SKM-1 (cell line): ENCODE measurements around the gene FBXO33.

Experiments used
- DNase-seq: peaks from one replicate; lab custom pipeline; 2025; ENCODE audit not compliant: unreplicated experiment; lab: John Stamatoyannopoulos, UW

Gene FBXO33, protein sequence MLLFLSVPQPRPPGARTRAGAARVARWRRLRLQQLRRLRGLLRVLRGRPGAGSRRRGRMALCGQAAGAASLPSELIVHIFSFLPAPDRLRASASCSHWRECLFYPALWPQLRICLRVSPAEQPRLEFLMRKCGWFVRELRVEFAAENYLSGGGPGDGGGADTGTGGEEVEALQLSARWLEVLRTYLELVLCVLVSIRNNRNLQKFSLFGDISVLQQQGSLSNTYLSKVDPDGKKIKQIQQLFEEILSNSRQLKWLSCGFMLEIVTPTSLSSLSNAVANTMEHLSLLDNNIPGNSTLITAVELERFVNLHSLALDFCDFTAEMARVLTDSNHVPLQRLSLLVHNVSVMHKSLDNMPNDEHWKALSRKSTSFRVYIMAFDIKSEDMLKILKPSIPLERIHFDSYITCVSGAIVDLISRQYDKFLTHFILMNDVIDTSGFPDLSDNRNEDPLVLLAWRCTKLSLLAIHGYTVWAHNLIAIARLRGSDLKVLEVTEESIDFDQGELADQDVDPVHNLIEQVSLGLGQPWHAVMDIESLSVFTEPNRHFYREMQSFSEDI

GRCh38 chr14:39432179-39432618, at the start of gene FBXO33:
Gene FBXO33, minus strand, starts transcription at chr14:39432433. Its CDS starts 271 bp downstream, at chr14:39432162.
- DNase-seq, result peak; percentile 70

- DNase-seq, result no peak
Measured at GRCh38 chr14:39474416-39474911, 42.2 kb upstream of the FBXO33 start.

- no peak for DNase-seq
Measured at GRCh38 chr14:39472078-39472477, 39.8 kb upstream of the FBXO33 start.

DNA sequence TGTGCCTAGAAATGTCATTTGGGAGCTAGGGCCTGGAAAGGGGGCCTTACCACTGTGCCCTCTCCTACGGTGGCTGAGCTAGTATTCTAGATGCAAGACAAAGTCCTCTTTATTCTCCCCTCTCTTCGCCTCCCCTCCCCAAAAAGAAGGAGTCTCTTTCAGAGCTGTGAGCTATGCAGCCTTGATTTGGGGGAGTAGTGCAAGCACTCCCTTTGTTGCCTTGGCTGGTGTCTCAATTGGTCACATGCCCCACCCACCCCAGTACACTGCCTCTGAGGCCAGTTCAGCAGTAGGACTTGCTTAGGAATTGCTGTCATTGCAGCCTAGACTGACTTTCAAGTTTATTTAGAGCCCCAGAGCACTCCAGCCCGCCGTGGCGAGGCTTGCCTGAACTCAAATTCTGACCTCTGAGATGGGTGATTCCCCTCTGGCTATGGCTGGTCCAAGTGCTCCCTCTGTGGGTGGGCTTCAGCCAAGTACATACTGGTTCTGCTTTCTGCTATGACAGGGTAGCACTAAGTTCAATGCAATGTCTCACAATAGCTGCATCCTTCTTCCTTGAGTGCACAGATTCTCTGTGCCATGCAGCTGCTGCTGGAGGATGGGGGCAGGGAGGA, 37.0 kb upstream of the FBXO33 start:
- DNase-seq, result no peak

DNA sequence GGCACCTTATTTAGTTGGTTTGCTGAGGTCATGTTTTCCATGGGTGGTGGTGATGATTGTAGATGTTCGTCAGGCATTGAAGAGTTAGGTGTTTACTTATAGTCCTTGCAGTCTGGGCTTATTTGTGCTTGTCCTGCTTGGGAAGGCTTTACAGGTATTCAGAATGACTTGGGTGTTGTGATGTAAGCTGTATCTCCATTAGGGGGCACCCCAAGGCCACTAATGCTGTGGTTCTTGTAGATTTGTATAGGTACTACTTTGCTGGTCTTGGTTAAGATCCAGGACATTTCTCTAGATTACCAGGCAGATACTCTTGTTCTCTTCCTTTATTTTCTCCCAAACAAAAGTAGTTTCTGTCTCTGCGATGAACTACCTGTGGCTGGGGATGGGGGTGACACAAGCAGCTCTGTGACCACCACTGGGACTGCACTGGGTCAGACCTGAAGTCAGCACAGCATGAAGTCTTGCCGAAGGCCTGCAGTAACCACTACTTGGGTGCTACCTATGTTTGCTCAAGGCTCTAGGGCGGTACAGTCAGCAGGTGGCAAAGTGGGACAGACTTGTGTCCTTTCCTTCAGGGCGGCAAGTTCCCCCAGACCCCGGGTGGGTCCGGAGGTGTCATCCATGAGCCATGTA, 35.8 kb upstream of the FBXO33 start:
- DNase-seq, result no peak

- no peak for DNase-seq
Measured at GRCh38 chr14:39459795-39460478, 27.7 kb upstream of the FBXO33 start.

GRCh38 chr14:39456702-39457250, 24.5 kb upstream of the FBXO33 start:
- DNase-seq, result no peak

GRCh38 chr14:39454906-39455539, 22.8 kb upstream of the FBXO33 start:
- no peak for DNase-seq

DNA sequence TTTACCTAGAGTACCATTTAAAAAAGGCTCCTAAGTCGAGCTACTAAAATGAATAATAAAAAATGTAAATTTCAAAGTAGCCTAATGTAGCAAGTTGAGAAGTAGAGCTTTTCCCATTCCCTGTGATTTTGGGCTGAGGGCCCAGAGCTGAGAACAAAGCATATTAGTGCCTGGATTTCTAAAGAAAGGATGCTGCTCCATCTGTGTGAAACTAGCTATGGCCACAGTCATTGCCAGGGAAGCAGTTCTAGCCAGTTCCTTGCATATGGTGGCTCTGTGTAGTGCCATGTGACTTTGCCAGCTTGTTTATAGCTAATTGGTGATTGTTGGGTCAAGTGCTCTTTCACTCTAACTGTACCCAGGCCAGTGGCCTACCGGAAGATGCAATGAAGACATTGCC, 20.4 kb upstream of the FBXO33 start:
- DNase-seq, result no peak

GRCh38 chr14:39451811-39452210, 19.6 kb upstream of the FBXO33 start:
- DNase-seq, result no peak

DNA sequence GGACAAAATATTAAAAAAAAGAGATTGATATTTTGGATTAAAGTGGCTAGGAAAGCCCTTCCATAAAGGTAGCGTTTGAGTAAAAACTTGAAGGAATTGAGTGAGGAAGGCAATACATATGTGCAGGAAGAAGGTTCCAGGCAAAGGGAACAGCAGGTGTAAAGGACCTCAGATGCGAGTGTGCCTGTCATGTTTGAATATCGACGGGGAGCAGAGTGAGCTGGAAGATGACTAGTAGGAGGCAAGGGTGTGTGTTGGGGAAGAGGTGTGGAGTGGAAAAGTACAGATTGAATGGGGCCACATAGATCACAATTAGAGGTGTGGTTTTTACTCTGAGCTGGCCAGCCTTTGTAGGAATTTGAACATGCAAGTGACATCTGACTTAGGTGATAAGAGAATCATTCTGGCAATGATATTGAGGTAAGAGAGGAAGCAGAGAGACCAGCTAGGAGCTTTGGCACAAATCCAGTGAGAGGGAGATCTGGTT, 15.0 kb upstream of the FBXO33 start:
- DNase-seq, result no peak

GRCh38 chr14:39446131-39446744, 14.0 kb upstream of the FBXO33 start:
- DNase-seq, result no peak

DNA sequence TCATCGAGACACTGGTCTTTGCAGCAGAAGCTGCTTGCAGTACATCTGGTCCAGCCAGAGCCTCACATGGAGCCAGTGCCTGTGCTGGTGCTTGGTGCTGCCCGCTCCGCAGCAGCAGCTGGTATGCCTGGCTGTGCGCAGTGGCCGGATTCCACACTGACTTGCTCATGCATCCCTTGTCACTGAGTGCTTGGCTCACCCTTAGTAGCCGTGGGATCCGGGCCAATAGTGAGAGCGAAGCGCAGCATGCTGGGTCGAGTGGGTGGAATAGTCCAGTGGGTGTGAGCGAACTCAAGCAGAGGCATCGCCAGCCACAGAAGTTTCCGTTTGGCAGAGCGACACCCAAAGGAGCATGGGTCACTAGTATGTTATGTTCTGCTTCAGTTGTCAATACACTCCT, 10.1 kb upstream of the FBXO33 start:
- DNase-seq, result no peak

DNA sequence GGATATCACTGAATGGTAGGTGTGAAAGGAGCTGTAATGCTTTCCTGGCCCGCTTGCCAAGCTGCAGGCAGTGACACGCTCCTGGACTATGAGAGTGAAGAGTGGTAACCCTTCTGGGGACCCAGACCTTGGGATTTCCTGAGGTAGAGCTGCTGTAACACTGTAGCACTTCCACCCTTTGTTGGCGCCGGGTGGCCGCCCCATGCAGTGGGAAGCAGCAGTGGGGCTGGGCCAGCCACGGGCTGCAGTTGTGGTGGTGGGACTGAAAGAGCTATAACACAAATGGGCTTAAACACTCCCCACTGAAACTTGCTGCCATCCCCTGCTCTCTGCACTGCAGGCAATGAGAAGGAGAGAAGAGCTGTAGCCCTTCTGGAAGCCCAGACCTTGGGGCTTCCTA, 9.6 kb upstream of the FBXO33 start:
- no peak for DNase-seq

DNA sequence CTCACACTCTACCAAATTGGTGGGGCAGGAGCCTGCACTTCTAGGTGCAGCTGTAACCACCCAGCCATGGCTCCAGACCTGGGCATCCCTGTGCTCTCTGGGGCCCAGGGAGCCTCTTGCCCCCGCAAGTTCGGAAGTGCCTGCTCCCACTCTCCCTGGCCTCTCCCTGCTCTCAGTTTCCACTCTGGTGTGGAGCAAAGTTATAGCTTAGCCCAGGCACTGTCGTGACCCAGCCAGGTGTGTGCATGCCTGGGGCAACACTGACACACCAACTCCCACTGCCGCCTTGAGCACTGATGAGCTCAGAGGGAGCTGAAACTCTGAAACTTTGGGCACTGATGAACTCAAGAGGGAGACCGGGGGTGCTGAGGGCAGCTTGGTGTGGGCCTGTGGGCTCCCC, 8.7 kb upstream of the FBXO33 start:
- no peak for DNase-seq

- DNase-seq, result no peak
Measured at GRCh38 chr14:39435241-39435640, 3.0 kb upstream of the FBXO33 start.

GRCh38 chr14:39434401-39434800, 2.2 kb upstream of the FBXO33 start:
- DNase-seq, result no peak

DNA sequence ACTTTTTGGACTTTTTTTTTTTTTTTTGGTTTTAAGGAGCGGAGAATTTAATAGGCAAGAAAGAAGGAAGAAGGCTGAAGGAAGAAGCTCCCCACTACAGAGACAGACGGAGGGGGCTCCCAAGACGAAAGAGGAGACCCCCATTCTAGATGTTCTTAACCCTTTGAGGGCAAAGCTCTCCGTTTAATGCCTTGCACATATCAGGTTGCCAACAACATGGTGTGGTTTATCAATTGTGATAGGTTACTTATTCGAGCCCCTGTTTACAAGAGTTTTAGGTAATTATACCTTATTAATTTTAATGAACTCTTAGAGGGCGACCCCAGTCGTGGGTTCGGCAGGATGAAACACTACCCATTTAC, 1.2 kb upstream of the FBXO33 start:
- no peak for DNase-seq

DNA sequence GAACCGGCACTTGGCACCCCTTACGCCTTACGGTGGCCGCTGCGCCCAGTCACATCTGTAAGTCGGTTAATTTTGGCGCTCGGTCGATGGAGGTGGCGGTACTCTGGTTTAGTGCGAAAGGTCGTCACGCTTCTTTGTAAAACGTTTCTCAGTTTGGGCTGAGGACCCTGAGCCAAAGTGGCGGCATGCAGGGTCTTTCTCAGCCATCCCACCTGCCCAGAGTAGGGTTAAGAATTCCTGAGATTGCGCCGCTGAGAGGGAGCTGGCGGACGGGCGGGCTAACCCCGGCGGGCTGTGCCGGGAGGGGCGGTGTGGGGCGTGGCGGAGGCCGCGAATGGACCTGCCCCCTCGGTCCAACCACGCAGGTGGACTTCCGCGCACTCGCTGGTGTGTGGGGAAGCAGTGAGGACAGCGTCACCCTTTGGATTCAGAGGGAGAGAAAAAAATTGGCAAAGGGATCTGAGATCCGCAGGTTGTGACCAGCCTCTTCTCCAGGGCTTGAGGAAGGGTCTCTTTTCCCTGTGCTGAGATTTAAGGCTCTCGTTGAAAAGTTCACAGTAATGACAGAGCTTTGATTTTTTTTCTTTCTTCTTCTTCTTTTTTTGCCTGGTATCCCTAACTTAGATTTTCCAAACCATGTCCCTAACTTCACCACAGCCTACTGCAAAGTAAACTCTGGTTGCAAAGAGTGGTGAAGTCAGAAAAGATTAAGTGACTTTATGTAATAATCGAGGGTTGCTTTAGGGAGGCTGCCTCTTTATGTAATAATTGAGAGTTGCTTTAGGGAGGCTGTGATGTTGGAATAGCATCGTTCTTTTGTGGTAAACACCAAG, 602 bp upstream of the FBXO33 start:
- peak; percentile 70 for DNase-seq
